Peyer's patch (tissue), 4 donors: ENCODE data around the gene NPRL2.

ENCODE experiments used
- POLR2A ChIP-seq, 2 donors: fragments of 450-650 bp; IDR thresholded peaks; one replicate each; pipeline ENCODE4 v1.5.1; 2017; ENCODE audit warnings: antibody characterized with exemption in 2 of 2, mild to moderate bottlenecking in 2 of 2, moderate library complexity in 2 of 2
- TF ChIP-seq, protein P1 (sequence below), 6 experiments: fragments of 450-650 bp in 4 of 6; fragments of 200-600 bp in 2 of 6; sonication (generic) in 1 of 6; IDR thresholded peaks; one replicate each; pipeline ENCODE4 v1.5.1; 2017 to 2019; ENCODE audit warnings: antibody characterized with exemption in 6 of 6, mild to moderate bottlenecking in 3 of 6, moderate library complexity in 1 of 6

GRCh38 chr3:50388016-50388719, 37.6 kb upstream of the NPRL2 start:
- TF ChIP-seq, protein P1, sequence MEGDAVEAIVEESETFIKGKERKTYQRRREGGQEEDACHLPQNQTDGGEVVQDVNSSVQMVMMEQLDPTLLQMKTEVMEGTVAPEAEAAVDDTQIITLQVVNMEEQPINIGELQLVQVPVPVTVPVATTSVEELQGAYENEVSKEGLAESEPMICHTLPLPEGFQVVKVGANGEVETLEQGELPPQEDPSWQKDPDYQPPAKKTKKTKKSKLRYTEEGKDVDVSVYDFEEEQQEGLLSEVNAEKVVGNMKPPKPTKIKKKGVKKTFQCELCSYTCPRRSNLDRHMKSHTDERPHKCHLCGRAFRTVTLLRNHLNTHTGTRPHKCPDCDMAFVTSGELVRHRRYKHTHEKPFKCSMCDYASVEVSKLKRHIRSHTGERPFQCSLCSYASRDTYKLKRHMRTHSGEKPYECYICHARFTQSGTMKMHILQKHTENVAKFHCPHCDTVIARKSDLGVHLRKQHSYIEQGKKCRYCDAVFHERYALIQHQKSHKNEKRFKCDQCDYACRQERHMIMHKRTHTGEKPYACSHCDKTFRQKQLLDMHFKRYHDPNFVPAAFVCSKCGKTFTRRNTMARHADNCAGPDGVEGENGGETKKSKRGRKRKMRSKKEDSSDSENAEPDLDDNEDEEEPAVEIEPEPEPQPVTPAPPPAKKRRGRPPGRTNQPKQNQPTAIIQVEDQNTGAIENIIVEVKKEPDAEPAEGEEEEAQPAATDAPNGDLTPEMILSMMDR (IDR thresholded peaks at IDR 0.05), result peak in 4 of 6 experiments; percentile 5 to 38 (median 35)
- TF ChIP-seq POLR2A (IDR thresholded peaks at IDR 0.05), result no peak
